DMS114 treated with DMSO at 0.1 percent for 48 hours (cell line): ENCODE results near the gene GABRB2.
"Not testable (repeated sequence)": the region's sequence is repeated elsewhere in the genome, so short reads cannot be mapped to it uniquely, and the experiment has no call there.

Experiments
- DNase-seq: peaks from one replicate; lab custom pipeline; 2025; ENCODE audit not compliant: unreplicated experiment; lab: John Stamatoyannopoulos, UW

GABRB2 gene

GRCh38 chr5:161305601-161306000 lies 240.9 kb downstream of the GABRB2 start:
- no peak for DNase-seq

GRCh38 chr5:161302559-161302958 lies 244.0 kb downstream of the GABRB2 start:
- DNase-seq: no peak

DNA sequence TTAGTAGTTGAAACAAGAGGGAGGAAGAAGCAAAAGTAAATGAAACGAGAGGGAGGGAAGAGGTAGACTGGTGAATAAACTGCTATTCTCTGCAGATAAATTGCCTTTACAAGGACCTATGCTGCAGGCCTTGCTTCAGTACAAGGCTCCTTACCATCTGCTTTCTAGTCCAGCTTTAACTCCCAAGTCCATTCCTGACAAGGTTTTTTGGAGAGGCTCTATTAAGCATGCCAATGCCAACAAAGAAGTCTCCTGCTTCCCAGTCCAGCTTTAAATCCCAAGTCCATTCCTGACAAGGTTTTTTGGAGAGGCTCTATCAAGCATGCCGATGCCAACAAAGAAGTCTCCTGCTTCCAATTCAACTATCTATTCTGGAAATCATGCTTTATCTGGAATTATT lies 244.9 kb downstream of the GABRB2 start:
- DNase-seq: no peak

GRCh38 chr5:161299053-161299452 lies 247.5 kb downstream of the GABRB2 start:
- DNase-seq: no peak

GRCh38 chr5:161297388-161297787 lies 249.1 kb downstream of the GABRB2 start:
- not testable (repeated sequence) for DNase-seq

- DNase-seq: no peak
These were observed 250.7 kb downstream of the GABRB2 start for GRCh38 chr5:161295721-161296250.

DNA sequence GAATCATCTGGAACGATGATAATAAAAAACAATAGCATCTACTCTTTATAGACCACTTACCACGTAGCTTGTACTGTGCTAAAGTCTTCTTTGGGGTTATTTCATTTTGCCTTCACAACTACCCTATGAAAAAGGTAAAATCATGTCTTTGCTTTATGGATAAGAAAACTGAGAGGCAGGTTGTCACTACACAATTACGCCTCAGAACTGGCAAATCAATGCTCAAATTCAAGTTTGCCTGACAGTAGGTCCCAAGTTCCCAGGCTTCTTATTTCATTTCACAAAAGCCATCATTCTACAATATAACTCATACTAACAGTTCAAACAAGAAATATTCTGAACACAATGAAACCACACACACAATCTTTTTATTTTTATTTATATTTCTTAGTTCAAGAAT lies 258.5 kb downstream of the GABRB2 start:
- DNase-seq: no peak

- no peak for DNase-seq
These were observed 259.1 kb downstream of the GABRB2 start for GRCh38 chr5:161287436-161287835.

DNA sequence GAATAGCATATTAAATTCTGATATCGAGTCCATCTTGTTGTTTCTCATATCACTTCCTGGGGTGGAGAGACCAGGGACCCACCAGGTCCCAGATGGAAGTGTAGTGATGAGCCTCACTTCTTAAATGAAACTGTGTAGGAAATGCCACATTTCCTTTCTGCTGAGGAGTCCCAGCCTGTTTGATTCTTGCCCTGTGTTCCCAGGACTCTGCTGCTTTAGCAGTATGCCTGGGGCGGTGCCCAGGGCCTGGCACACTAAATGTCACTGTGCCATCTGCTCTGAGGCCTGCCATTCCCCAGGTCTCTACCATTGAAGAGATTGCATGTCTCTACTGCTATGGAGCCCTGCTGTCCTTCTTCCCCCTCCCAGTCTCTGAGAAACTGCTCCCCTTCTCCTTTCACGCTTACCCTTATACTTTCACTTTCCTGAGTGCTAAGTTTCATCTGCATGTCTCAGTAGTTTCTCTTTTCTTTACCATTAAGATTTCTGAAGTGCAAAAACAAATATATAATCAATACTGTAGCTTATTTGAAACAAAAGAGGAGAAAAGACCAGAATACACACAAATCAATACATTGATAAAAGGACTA lies 260.4 kb downstream of the GABRB2 start:
- no peak for DNase-seq

- no peak for DNase-seq
These were observed 262.1 kb downstream of the GABRB2 start for GRCh38 chr5:161284445-161284844.

GRCh38 chr5:161283296-161283695 lies 263.2 kb downstream of the GABRB2 start:
- DNase-seq: no peak

GRCh38 chr5:161278739-161279660 lies 267.5 kb downstream of the GABRB2 start:
- DNase-seq: no peak

DNA sequence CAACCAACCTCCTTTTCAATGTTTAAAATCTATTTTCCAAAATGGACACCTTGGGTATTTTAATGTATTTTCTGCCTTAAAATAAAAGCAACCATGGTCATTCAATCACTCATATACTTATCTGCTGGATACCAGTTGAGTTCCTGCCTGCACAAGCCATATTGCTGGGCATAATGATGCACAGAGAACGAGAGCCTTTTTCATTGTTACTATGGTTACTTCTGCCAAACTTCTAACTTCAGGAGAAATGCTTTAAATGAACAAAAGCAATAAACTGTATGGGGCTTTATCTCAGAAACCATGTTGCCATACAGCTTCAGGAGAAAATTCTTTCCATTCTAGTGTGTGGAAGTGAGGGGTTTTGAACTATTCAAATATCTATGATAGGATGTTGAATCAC lies 269.5 kb downstream of the GABRB2 start:
- DNase-seq: no peak

GRCh38 chr5:161274951-161275350 lies 271.6 kb downstream of the GABRB2 start:
- DNase-seq: no peak

GRCh38 chr5:161273410-161273809 lies 273.1 kb downstream of the GABRB2 start:
- no peak for DNase-seq

DNA sequence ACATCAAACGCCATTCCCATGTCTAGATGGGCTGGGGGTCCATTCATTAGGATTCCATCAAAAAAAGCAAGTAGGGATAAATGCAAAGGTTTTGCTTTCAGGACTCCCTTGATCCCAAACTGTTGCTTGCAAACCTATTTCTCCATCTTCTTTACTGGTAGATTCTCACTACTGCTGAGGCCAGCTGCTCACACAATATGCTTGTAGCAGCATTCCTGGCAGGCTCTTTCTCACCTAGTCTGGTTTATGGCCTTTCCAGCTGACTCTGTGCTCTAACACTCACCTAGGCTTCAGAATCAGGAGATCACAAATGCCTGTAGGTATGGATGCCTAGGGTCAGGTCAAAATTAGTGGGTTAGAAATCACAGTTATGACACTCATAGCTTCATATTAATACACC lies 274.7 kb downstream of the GABRB2 start:
- DNase-seq: no peak

- DNase-seq: no peak
These were observed 277.4 kb downstream of the GABRB2 start for GRCh38 chr5:161269125-161269524.

DNA sequence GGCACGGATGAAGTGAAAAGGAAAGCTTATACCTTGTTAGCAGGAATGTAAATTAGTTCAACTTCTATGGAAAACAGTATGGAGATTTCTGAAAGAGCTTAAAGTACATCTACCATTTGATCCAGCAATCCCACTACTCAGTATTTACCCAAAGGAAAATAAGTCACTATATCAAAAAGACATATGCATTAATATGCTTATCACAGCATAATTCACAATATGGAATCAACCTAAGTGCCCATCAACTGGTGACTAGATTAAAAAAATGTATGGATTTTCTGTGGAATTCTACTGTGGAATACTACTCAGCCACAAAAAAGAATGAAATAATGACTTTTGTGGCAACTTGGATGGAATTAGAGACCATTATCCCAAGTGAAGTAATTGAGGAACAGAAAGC lies 279.6 kb downstream of the GABRB2 start:
- no peak for DNase-seq

- DNase-seq: no peak
These were observed 281.5 kb downstream of the GABRB2 start for GRCh38 chr5:161265006-161265405.

DNA sequence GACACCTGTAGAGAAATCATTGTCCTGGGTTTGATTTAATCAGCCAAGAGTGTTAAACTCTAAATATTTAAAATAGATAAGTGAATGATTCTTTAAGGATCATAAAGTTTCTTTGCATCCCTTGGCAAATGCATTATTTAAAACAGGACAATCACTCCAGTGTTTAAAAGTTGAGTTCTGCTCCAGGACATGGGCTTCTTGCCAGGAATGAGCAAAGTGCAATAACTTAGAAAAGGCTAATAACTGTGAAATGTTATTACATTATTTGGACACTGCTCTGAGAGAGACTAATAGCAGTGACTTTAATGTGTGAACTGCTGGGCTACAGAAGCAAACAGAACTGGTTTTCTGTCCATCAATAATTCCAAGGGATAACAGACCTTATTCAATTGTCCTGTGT lies 283.3 kb downstream of the GABRB2 start:
- no peak for DNase-seq

DNA sequence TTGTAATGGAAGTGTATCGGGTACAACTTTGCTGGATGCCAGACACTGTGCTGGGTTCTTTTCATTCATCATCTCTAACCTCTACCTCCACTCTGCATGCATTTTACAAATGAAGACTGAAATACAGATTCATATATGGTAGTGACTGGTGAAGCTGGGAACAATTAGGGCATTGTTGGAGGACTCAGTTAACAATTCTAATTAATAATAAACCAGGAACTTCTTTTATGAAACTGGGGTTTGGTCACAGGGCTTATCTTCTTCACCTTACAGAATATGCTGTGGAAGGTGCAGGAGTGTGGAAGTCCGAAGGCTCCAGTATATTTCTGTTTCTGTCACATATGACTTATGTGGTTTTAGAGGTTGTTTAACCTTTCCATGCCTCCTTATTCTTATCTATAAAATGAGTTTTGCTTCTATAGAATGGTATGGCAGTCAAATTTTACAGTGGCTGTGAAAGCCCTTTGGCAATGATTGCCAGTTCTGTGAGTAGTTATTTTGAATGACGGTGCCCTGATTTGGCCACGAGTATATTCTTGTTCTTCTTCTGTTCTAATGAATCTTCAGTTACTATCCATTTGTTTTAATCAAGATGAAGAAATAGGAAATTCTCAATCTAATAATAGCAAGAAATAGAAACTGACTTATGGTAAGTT lies 284.7 kb downstream of the GABRB2 start:
- DNase-seq: no peak

GRCh38 chr5:161258438-161258837 lies 288.1 kb downstream of the GABRB2 start:
- DNase-seq: no peak
